Neural progenitor cell (in vitro differentiated cells): Measurements from ENCODE around the gene VCL. TPM values are rescaled to one million over a fixed set of nuclear protein-coding genes. Genes with fewer than 3 reads are reported as not detected.
A peak's percentile ranks its signal among the peaks of the same experiment; 100 is the strongest.
"Not testable (repeated sequence)": the region's sequence is repeated elsewhere in the genome, so short reads cannot be mapped to it uniquely, and the experiment has no call there.

Experiments used
- DNase-seq: peaks from one replicate; pipeline ENCODE4 v3.0.0-alpha.2; 2016; ENCODE audit warnings: low spot score
- H2AFZ ChIP-seq: fragments of 200-600 bp; sonication (generic); replicated peaks from 2 replicates; pipeline ENCODE4 v1.6.1; 2016; ENCODE audit warnings: antibody characterized with exemption
- H3F3A ChIP-seq: fragments of 200-600 bp; sonication (generic); 2 replicates; pipeline ENCODE4 v1.6.1; 2016; ENCODE audit warnings: antibody characterized with exemption, low read depth
- H3K27ac ChIP-seq: fragments of 200-600 bp; sonication (generic); 2 replicates; pipeline ENCODE4 v1.5.1; 2016; ENCODE audit warnings: mild to moderate bottlenecking
- H3K27me3 ChIP-seq: fragments of 200-600 bp; sonication (generic); 2 replicates; pipeline ENCODE4 v1.6.1; 2016; ENCODE audit warnings: mild to moderate bottlenecking, moderate library complexity
- H3K36me3 ChIP-seq: fragments of 200-600 bp; sonication (generic); 2 replicates; pipeline ENCODE4 v1.5.1; 2016
- H3K4me1 ChIP-seq: fragments of 200-600 bp; sonication (generic); 2 replicates; pipeline ENCODE4 v1.6.1; 2016; ENCODE audit warnings: mixed run types
- H3K4me2 ChIP-seq: fragments of 200-600 bp; sonication (generic); 2 replicates; pipeline ENCODE4 v1.6.1; 2016
- H3K4me3 ChIP-seq: fragments of 200-600 bp; sonication (generic); 2 replicates; pipeline ENCODE4 v1.5.1; 2016
- H3K79me2 ChIP-seq: fragments of 200-600 bp; sonication (generic); 2 replicates; pipeline ENCODE4 v1.6.1; 2016; ENCODE audit warnings: low read depth
- H3K9ac ChIP-seq: fragments of 200-600 bp; sonication (generic); 2 replicates; pipeline ENCODE4 v1.6.1; 2016
- H3K9me3 ChIP-seq: fragments of 200-600 bp; sonication (generic); 2 replicates; pipeline ENCODE4 v1.5.1; 2016; ENCODE audit warnings: low read depth
- H4K20me1 ChIP-seq: fragments of 200-600 bp; sonication (generic); 2 replicates; pipeline ENCODE4 v1.6.1; 2016; ENCODE audit warnings: low read depth
- H3K27ac Mint-ChIP-seq: 3 replicates; pipeline ENCODE4 v1.8.0; 2021; ENCODE audit warnings: mixed read lengths
- H3K27me3 Mint-ChIP-seq: 2 replicates; pipeline ENCODE4 v1.8.0; 2022; ENCODE audit warnings: low read depth, mild to moderate bottlenecking, inconsistent platforms, moderate library complexity, mixed read lengths; ENCODE audit not compliant: insufficient read depth
- H3K36me3 Mint-ChIP-seq: 3 replicates; pipeline ENCODE4 v1.8.0; 2021; ENCODE audit warnings: mixed read lengths
- H3K4me1 Mint-ChIP-seq: 3 replicates; pipeline ENCODE4 v1.8.0; 2021; ENCODE audit warnings: mixed read lengths
- H3K4me3 Mint-ChIP-seq: 3 replicates; pipeline ENCODE4 v1.8.0; 2021; ENCODE audit warnings: mild to moderate bottlenecking, moderate library complexity, mixed read lengths
- H3K9me3 Mint-ChIP-seq: 3 replicates; pipeline ENCODE4 v1.8.0; 2020; ENCODE audit warnings: mixed read lengths
- CTCF ChIP-seq: fragments of 200-600 bp; sonication (generic); IDR thresholded peaks from 2 replicates; pipeline ENCODE4 v1.5.1; 2017; ENCODE audit warnings: antibody characterized with exemption, mild to moderate bottlenecking
- EZH2 ChIP-seq: fragments of 200-600 bp; sonication (generic); IDR thresholded peaks from 2 replicates; pipeline ENCODE4 v1.6.1; 2017; ENCODE audit warnings: antibody characterized with exemption, mild to moderate bottlenecking, moderate library complexity
- EZH2phosphoT487 ChIP-seq: fragments of 200-600 bp; sonication (generic); IDR thresholded peaks from 2 replicates; pipeline ENCODE4 v1.6.1; 2017; ENCODE audit warnings: antibody characterized with exemption
- total RNA-seq: library from RNA; depleted of rRNA; stranded (reverse); fragments of >200 nt; gene quantifications from 2 replicates; pipeline ENCODE4 v1.2.3, GENCODE V29; 2015; ENCODE audit warnings: low replicate concordance

Gene VCL
- total RNA-seq, 1 donor from 2014 or later, result 96.9 TPM

GRCh38 chr10:74061104-74061503, 63.2 kb downstream of the VCL start:
- Histone ChIP-seq H3F3A (no peaks in the 10 kb centered on the region), H3K9me3 (no peaks in the 10 kb centered on the region), H3K79me2 (peaks cover 87% of the 10 kb centered on the region), H3K27me3 (no peaks in the 10 kb centered on the region), H3K9ac (no peak overlapping the region), H3K4me1 (no peaks in the 10 kb centered on the region), H3K4me3 (no peak overlapping the region), H4K20me1 (no peaks in the 10 kb centered on the region), H3K4me2 (no peak overlapping the region), H3K27ac (no peak overlapping the region), H2AFZ (no peak overlapping the region), H3K36me3 (no peaks in the 10 kb centered on the region)
- Mint-ChIP-seq H3K36me3 (peaks cover 27% of the 10 kb centered on the region), H3K27ac (no peak overlapping the region), H3K9me3 (no peaks in the 10 kb centered on the region), H3K27me3 (peaks cover 4% of the 10 kb centered on the region), H3K4me1 (peaks cover 2% of the 10 kb centered on the region), H3K4me3 (no peak overlapping the region)
- no peak for TF ChIP-seq CTCF
- TF ChIP-seq EZH2, result no peak
- TF ChIP-seq EZH2phosphoT487, result no peak
- no peak for DNase-seq

- H3K27me3 ChIP-seq, H3K9me3 ChIP-seq, H3K9ac ChIP-seq, H3K4me2 ChIP-seq, H3K27me3 Mint-ChIP-seq, H3K4me1 ChIP-seq, H2AFZ ChIP-seq, H3K4me3 ChIP-seq, H3K36me3 ChIP-seq, H3K4me1 Mint-ChIP-seq, H3K27ac Mint-ChIP-seq, H3F3A ChIP-seq, H3K9me3 Mint-ChIP-seq, DNase-seq, H3K27ac ChIP-seq, H4K20me1 ChIP-seq, H3K4me3 Mint-ChIP-seq: not testable (repeated sequence)
- H3K36me3 Mint-ChIP-seq, result peaks cover 30% of the 10 kb centered on the region
- H3K79me2 ChIP-seq, result peaks cover 82% of the 10 kb centered on the region
Observed at GRCh38 chr10:74061978-74062377, 64.1 kb downstream of the VCL start.

- TF ChIP-seq EZH2phosphoT487 (no peak), EZH2 (no peak), CTCF (no peak)
- Histone ChIP-seq H3K27ac (peak overlapping the region; percentile 49), H3K4me3 (no peak overlapping the region), H3F3A (no peaks in the 10 kb centered on the region), H3K9ac (no peak overlapping the region), H3K9me3 (no peaks in the 10 kb centered on the region), H3K4me1 (no peaks in the 10 kb centered on the region), H4K20me1 (no peaks in the 10 kb centered on the region), H3K27me3 (no peaks in the 10 kb centered on the region), H3K79me2 (peaks cover 69% of the 10 kb centered on the region), H3K4me2 (no peak overlapping the region), H2AFZ (no peak overlapping the region), H3K36me3 (no peaks in the 10 kb centered on the region)
- H3K27ac Mint-ChIP-seq, result no peak overlapping the region
- H3K27me3 Mint-ChIP-seq, result peaks cover 4% of the 10 kb centered on the region
- H3K4me3 Mint-ChIP-seq, result no peak overlapping the region
- no peak for DNase-seq
- H3K36me3 Mint-ChIP-seq, result peaks cover 30% of the 10 kb centered on the region
- no peaks in the 10 kb centered on the region for H3K4me1 Mint-ChIP-seq
- no peaks in the 10 kb centered on the region for H3K9me3 Mint-ChIP-seq
Observed at GRCh38 chr10:74063256-74063655, 65.3 kb downstream of the VCL start.

- no peak overlapping the region for H3K9ac ChIP-seq
- H3K4me1 ChIP-seq, result no peaks in the 10 kb centered on the region
- H2AFZ ChIP-seq, result no peak overlapping the region
- no peaks in the 10 kb centered on the region for H4K20me1 ChIP-seq
- no peaks in the 10 kb centered on the region for H3K9me3 ChIP-seq
- H3K27ac ChIP-seq, result no peak overlapping the region
- no peak overlapping the region for H3K4me3 ChIP-seq
- Mint-ChIP-seq H3K9me3 (no peaks in the 10 kb centered on the region), H3K27ac (no peak overlapping the region), H3K4me3 (no peak overlapping the region), H3K36me3 (peaks cover 26% of the 10 kb centered on the region), H3K27me3 (no peaks in the 10 kb centered on the region), H3K4me1 (peaks cover 3% of the 10 kb centered on the region)
- no peaks in the 10 kb centered on the region for H3K27me3 ChIP-seq
- no peak for TF ChIP-seq CTCF
- H3F3A ChIP-seq, result no peaks in the 10 kb centered on the region
- no peaks in the 10 kb centered on the region for H3K36me3 ChIP-seq
- peaks cover 42% of the 10 kb centered on the region for H3K79me2 ChIP-seq
- DNase-seq, result no peak
- H3K4me2 ChIP-seq, result no peak overlapping the region
Observed at GRCh38 chr10:74067373-74068352, 69.7 kb downstream of the VCL start.
